Thyroid gland (tissue), 4 donors: Measurements from ENCODE around the gene FAM3B. TPM values are rescaled to one million over a fixed set of nuclear protein-coding genes. Genes with fewer than 3 reads are reported as not detected.

Experiments
- DNase-seq, 2 donors: peaks; one replicate each; pipeline ENCODE4 v3.0.0-alpha.2; 2019
- H3K27ac ChIP-seq, 3 donors: fragments of 200-600 bp; sonication (generic); 1 replicate in 2 of 3; 2 replicates in 1 of 3; pipeline ENCODE4 v1.5.1; 2016 to 2019; ENCODE audit warnings: mild to moderate bottlenecking in 1 of 3, moderate library complexity in 1 of 3
- H3K27me3 ChIP-seq: fragments of 200-600 bp; sonication (generic); one replicate; pipeline ENCODE4 v1.5.1; 2019
- H3K36me3 ChIP-seq, 2 donors: fragments of 200-600 bp; sonication (generic); one replicate each; pipeline ENCODE4 v1.5.1; 2016 to 2019
- H3K4me1 ChIP-seq, 2 donors: fragments of 200-600 bp; sonication (generic); one replicate each; pipeline ENCODE4 v1.5.1; 2017 to 2019
- H3K4me3 ChIP-seq, 3 donors: fragments of 200-600 bp; sonication (generic); replicated peaks in 1 of 3; 1 replicate in 2 of 3; 2 replicates in 1 of 3; pipeline ENCODE4 v1.5.1; 2016; ENCODE audit warnings: mild to moderate bottlenecking in 1 of 3
- H3K9me3 ChIP-seq: fragments of 200-600 bp; sonication (generic); one replicate; pipeline ENCODE4 v1.5.1; 2017
- POLR2A ChIP-seq, 2 donors: fragments of 450-650 bp; IDR thresholded peaks; one replicate each; pipeline ENCODE4 v1.6.1; 2017; ENCODE audit warnings: antibody characterized with exemption in 2 of 2, mild to moderate bottlenecking in 2 of 2, moderate library complexity in 1 of 2
- WGBS, 2 donors: methylation state at CpG; one replicate each; pipeline ENCODE4 v1.1.5; 2017; 5-methylcytosine and 5-hydroxymethylcytosine counted together
- intact Hi-C: fragments of 100-400 bp; cut with DNase I; formaldehyde crosslinking; loops from one replicate; pipeline ENCODE4 v1.15.1; 2023
- total RNA-seq, 4 donors: library from RNA; depleted of rRNA; stranded (reverse); fragments of >200 nt; gene quantifications; one replicate each; pipeline ENCODE4 v1.2.3, GENCODE V29; 2016
- TF ChIP-seq, protein P1 (sequence below), 6 experiments: fragments of 200-600 bp in 3 of 6; fragments of 450-650 bp in 3 of 6; sonication (generic) in 3 of 6; IDR thresholded peaks; one replicate each; pipeline ENCODE4 v1.5.1; 2016 to 2019; ENCODE audit warnings: antibody characterized with exemption in 6 of 6, mild to moderate bottlenecking in 2 of 6, inconsistent platforms in 1 of 6, moderate library complexity in 1 of 6

The FAM3B gene
- total RNA-seq, 4 donors from 2014 or later = 2.4 to 9.9 (median 5.1) TPM

DNA sequence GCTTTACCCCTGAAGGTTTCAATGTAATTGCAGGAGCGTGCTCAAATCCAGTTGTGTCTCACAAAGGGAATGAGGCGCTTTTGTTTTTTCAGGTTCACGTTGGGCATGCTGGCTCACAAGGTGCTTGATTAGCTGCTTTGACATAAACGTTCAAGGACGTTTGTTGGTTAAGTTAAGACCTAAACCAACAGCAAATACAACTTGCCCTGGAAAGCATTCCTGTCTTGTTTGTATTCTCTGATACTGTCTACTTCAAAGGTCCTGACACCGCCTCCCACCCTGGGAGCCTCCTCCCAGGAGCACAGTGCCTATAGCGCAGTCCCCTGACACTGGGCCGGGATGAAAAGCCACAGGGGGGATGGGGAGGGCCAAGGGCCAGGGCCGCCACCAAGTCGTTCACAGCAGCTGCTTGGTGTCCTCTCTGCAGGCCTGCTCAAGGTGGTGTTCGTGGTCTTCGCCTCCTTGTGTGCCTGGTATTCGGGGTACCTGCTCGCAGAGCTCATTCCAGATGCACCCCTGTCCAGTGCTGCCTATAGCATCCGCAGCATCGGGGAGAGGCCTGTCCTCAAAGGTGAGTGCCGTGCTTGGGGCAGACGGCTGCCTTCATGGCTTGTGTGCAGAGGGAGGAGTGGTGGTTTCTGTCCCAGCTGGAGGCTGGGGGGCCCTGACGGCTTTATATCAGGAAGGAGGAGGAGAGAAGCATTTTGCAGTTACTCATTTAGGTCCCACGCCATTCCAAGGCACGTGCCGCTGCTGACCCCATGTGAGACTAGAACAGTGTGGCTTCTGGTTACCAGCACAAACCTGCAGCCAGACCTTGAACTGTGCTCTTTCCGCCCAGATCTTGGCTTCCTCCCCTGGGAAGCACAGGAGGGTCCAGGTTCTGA lies 6.1 kb downstream of the FAM3B start:
- TF ChIP-seq, protein P1, sequence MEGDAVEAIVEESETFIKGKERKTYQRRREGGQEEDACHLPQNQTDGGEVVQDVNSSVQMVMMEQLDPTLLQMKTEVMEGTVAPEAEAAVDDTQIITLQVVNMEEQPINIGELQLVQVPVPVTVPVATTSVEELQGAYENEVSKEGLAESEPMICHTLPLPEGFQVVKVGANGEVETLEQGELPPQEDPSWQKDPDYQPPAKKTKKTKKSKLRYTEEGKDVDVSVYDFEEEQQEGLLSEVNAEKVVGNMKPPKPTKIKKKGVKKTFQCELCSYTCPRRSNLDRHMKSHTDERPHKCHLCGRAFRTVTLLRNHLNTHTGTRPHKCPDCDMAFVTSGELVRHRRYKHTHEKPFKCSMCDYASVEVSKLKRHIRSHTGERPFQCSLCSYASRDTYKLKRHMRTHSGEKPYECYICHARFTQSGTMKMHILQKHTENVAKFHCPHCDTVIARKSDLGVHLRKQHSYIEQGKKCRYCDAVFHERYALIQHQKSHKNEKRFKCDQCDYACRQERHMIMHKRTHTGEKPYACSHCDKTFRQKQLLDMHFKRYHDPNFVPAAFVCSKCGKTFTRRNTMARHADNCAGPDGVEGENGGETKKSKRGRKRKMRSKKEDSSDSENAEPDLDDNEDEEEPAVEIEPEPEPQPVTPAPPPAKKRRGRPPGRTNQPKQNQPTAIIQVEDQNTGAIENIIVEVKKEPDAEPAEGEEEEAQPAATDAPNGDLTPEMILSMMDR (IDR thresholded peaks at IDR 0.05) = no peak
- TF ChIP-seq POLR2A (IDR thresholded peaks at IDR 0.05) = no peak
- H3K27ac ChIP-seq = no peak overlapping the region
- H3K4me3 ChIP-seq = no peak overlapping the region
- WGBS, 2 donors = 81 to 82% methylated on average over 20 to 22 of the region's 23 CpGs
- H3K27me3 ChIP-seq = no peaks in the 10 kb centered on the region
- intact Hi-C loops = no loop called here
- DNase-seq = no peak
- H3K4me1 ChIP-seq = no peaks in the 10 kb centered on the region
- H3K36me3 ChIP-seq = no peaks in the 10 kb centered on the region
- no peaks in the 10 kb centered on the region for H3K9me3 ChIP-seq

DNA sequence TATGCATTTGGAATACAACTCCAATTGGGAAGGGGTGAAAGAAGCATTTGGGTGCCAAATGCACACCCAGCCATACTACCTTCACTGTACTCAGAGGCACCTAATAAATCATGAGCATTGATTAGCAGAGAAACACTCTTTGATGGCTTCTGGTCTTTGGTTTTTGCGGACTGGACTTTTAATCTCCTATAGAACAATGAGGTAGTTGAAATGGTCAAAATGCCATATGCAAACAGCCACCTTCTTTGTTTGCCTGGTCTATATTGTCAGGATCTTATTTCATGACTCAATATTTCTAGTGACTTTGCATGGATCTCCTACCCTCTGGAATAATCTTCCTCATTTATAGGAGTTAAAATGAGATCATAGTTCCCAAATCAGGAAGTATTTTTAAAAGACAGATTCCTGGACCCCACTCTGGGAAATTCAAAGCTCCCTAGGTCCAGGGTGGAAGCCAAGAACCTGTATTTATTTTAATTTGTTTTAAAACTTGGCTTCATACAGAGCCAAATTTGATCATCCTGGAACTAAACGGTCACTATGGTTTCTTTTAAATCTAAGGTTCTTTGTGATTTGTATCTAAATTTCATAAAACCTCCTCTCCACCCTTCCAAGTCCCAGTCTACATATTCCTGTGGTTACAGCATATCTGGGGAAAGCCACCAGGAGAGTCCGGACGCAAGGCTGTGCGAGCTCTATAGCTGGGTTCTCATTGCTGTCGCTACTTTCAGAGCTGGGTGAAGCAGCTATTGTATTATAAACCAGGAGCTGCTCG lies 8.7 kb downstream of the FAM3B start:
- Histone ChIP-seq H3K27me3 (no peaks in the 10 kb centered on the region), H3K9me3 (no peaks in the 10 kb centered on the region), H3K27ac (no peak overlapping the region), H3K4me3 (no peak overlapping the region), H3K4me1 (no peaks in the 10 kb centered on the region), H3K36me3 (no peaks in the 10 kb centered on the region)
- intact Hi-C loops = no loop called here
- 82 to 87% methylated on average over 7 of the region's 7 CpGs for WGBS, 2 donors
- TF ChIP-seq POLR2A (IDR thresholded peaks at IDR 0.05) = no peak
- TF ChIP-seq, protein P1 (IDR thresholded peaks at IDR 0.05) = no peak
- no peak for DNase-seq

DNA sequence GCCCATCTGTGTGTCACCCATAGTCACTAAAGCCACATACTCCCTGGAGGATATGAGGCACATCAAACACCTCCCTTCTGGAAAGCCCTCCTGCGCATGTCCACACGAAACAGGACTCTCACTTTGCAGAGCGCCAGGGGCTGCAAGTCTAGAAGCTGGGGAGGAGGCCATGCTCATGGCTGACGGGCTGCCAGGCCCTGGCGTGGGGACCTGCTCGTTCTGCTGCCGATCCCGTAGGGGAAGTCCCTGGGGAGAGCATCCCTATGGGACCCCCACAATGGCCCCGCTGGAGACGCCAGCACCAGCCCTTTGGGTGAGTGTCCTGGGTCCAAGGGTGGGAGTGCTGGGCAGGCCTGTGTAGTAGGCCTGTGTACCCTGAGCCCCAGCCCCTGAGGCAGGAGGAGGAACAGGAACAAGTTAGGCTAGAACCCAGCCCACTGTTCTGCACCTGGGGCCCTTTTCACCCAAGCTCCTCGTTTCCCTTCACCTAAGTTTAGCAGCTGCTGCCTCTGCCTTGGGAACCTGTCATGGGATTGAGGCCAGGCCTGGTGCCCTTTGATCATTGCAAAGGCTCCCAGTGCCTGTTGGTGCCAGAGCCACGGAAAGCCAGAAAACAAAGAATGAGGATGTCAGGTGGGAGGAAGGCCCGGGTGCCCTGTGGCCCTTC lies 9.9 kb downstream of the FAM3B start:
- no peak for DNase-seq
- Histone ChIP-seq H3K27ac (no peak overlapping the region), H3K4me1 (no peaks in the 10 kb centered on the region), H3K36me3 (no peaks in the 10 kb centered on the region), H3K9me3 (no peaks in the 10 kb centered on the region), H3K4me3 (no peak overlapping the region), H3K27me3 (no peaks in the 10 kb centered on the region)
- no peak for TF ChIP-seq POLR2A (IDR thresholded peaks at IDR 0.05)
- TF ChIP-seq, protein P1 (IDR thresholded peaks at IDR 0.05) = no peak
- WGBS, 2 donors = 75 to 95% methylated on average over 3 to 13 of the region's 13 CpGs
- intact Hi-C loops = no loop called here

DNA sequence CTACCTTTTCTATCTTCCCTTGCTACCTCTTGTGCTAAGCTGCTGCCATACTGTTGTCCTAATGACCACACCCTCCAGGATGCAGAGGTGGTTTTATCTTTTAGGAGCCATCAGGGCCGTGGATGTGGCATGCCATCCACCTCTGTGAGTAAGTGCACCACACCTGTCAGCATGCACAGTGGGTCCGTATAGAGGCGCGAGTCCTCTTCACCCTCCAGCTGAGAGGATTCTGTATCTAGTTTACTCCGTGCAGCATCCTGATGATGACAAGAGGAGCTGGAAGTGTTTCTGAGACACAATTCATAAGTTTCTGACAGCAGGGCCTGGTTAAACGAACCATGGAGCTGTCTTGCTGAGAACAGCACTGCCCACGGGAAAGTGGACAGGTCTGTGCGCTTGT lies 11.2 kb downstream of the FAM3B start:
- Histone ChIP-seq H3K36me3 (no peaks in the 10 kb centered on the region), H3K9me3 (no peaks in the 10 kb centered on the region), H3K4me1 (no peaks in the 10 kb centered on the region), H3K4me3 (no peak overlapping the region), H3K27ac (no peak overlapping the region), H3K27me3 (no peaks in the 10 kb centered on the region)
- DNase-seq = no peak
- no peak for TF ChIP-seq POLR2A (IDR thresholded peaks at IDR 0.05)
- TF ChIP-seq, protein P1 (IDR thresholded peaks at IDR 0.05) = no peak
- WGBS, 2 donors = 87 to 89% methylated on average over 8 of the region's 8 CpGs
- intact Hi-C loops = no loop called here
